ENCODE data around the gene RNF144B.
"Not testable (repeated sequence)": the region's sequence is repeated elsewhere in the genome, so short reads cannot be mapped to it uniquely, and the experiment has no call there.

RNF144B gene

GRCh38 chr6:18404965-18405364 is 17.8 kb downstream of the RNF144B start:
- not testable (repeated sequence) for DNase-seq (ENCODE audit: insufficient read length, low spot score); FAIRE-seq

- FAIRE-seq (no peak), DNase-seq (ENCODE audit: insufficient read length, low spot score) (no peak)
Observed at GRCh38 chr6:18405477-18406293, 18.5 kb downstream of the RNF144B start.

DNA sequence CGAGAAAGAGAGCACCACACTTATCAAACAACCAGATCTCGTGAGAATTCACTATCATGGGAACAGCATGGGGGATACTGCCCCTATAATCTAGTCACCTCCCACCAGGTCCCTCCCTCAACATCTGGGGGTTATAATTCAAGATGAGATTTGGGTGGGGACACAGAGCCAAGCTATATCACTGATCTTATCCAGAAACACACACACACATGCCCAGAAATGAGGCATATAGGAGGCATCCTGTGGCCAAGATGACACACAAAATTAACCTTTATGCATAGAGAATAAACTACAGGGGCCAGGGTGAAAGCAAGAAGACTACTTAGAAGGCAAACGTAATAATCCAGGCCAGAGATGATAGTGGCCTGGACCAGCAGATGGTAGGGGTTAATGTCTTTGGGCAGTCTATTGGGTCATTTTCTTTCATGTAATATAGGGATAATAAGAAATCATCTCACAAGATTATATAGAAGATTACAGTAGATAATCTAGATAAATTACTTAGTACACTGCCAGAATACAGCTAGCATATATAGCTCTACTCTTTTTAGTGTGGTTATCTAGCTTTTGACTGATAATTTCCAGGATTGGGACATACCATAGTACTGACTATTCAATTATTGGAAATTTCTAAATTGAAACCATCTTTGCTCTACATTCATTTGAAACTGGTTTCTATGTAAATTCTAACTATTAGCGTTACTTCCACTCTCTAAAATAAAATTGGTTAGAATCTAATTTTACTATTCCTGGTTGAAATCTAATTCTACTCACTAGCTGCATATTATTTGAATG is 20.0 kb downstream of the RNF144B start:
- FAIRE-seq (no peak), DNase-seq (ENCODE audit: insufficient read length, low spot score) (no peak)

GRCh38 chr6:18409602-18410001 is 22.5 kb downstream of the RNF144B start:
- not testable (repeated sequence) for FAIRE-seq; DNase-seq (ENCODE audit: insufficient read length, low spot score)

DNA sequence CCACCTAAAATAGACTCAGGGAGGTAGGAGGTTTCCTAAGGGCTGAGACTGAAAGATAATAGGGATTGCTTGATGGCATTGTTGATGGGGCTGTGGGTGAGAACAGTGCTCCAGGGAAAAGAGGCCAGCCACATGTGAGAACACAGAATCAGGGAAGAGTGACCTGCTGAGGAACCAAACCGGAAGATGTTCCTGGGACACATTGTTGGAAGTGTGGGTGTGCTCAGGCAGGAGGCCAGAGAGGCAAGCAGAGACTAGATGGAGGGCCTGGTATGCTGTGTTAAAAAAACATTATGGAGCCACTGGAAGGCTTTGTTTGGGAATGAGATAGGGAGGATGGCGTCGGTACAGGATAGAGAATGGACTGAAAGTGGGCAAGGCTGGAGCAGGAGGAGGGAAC is 23.3 kb downstream of the RNF144B start:
- FAIRE-seq, result no peak
- no peak for DNase-seq (ENCODE audit: insufficient read length, low spot score)

DNA sequence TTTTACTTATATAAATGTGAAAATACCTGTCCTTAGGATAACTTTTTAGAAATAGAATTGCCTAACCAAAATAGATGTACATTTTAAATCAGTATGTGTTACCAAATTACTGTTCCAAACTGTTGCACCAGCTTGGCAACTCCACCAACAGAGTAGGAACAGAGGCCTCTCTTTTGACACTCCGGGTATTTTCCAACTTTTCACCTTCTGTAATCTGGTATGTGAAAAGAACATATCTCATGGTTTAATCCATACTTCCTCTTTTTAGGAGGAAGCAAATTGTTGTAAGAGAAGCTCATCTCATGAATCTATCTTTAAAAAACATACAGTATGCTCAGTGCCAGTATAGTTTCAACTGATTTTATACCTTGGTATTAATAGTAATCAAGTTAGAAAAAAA is 24.9 kb downstream of the RNF144B start:
- FAIRE-seq (no peak), DNase-seq (ENCODE audit: insufficient read length, low spot score) (no peak)

DNA sequence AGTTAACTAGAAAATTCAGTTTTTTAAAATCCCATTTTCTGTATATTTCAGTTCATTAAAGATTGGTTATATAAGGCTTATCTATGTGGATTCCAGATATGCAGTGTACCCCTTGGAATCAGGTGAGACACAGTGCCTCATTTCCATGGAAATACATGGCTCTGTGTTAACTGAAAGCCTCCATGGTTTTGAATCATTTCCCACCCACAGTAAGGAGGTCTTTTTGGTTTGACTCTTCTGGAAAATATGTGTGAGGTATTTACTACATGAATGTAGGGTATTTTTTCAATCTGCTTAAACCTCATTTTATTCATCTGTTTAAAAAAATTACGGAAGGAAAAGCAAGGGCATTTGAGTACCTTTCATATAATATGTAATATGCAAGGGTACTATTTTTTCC is 25.5 kb downstream of the RNF144B start:
- no peak for DNase-seq (ENCODE audit: insufficient read length, low spot score)
- no peak for FAIRE-seq

DNA sequence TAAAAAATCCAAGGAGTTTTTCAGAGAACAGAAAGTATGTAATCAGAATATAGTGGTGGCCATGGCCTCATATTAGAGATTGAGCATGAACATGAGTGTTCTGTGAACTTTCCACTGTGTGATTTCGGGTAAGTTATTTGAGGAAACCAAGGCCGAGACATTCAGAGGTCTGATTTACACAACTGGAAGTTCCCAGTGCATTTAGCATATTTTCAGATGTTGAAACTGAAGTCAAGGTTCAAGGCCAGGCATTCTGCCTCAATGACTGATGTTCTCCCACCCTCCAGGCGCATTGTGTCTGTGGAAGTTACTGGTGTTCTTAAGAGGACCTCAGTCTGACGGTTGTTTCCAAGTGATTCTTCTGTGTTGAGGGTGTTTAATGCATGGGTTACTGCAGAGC is 26.2 kb downstream of the RNF144B start:
- no peak for DNase-seq (ENCODE audit: insufficient read length, low spot score)

DNA sequence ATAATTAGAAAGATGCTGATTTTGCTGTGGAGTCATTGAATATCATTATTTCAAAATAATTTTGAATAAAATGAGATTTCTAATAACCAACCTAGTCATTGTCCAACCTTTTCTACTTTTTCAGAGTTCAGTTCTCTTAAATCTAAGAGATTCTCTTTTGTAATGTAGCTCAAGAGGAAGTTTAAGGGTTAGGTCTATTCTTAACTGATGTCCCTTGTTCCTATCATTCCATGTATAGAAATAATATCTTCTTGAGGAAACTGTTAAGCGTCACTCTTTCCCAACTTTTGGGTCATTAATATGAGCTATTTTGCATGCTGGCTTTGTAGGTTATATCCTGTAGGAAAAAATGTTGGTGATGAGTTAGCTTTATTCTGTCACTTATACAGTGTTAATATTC is 27.0 kb downstream of the RNF144B start:
- FAIRE-seq (no peak), DNase-seq (ENCODE audit: insufficient read length, low spot score) (no peak)

More for the DNA sequence above, 26.2 kb downstream of the RNF144B start:
- no peak for FAIRE-seq

DNA sequence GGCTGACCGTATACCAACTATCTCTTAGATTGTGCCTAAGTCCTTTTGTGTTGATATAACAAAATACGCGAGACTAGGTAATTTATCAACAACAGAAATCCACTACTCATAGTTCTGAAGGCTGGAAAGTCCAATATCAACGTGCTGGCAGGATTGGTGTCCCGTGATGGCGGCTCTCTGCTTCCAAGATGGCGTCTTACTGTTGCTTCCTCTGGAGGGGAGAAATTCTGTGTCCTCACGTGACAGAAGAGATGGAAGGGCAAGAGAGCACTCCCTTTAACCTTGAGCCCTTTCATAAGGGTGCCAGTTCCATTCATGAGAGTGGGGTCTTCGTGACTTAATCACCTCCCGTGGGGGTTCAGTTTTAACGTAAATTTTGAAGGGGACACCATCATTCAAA is 28.1 kb downstream of the RNF144B start:
- no peak for DNase-seq (ENCODE audit: insufficient read length, low spot score)
- no peak for FAIRE-seq

DNA sequence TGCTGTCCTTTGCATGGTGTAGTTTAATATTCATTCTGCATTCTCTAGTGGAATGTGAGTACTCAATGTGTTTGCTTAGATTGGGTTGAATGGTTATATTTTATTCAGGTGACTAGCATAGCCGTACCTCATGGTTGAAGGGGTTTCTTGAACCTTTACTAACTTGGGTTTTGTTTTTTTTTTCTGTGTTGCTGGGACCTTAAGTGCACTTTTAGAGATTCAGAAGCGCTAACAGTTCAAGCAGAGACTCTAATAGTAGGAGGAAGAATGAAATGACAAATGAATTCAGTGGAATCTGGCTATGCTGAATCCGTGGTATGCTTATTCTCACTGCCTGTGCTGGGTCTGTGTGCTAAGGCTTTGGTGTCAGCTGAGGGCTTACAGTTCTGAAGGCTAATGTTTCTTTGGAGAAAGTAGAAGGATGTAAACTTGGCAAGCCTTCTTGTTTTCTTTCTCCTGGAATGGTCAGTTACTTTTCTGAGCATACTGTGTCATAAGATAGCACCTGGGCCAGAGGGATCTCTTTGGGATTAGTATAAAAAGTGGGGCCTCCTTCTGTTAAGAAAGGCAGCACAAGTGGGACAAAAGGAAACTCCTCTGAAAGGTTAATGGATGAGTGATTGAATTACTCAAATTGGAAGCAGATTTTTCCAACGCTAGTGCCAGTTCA is 28.7 kb downstream of the RNF144B start:
- FAIRE-seq (no peak), DNase-seq (ENCODE audit: insufficient read length, low spot score) (no peak)

DNA sequence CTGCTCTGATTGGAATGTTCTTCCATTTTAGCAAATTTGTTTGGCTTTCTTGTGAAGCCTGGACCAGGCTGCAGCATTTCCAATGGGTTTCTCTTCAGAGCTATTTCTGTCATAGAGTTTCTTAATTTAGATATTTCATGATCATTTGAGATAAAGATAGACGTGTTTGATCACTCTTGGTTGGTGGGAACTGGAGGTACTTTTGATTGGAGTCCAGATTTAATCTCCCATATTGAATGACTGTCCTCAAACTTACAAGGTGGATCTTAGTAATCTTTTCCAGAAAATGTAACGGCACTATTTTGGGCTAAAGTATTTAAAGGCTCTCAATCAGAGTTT is 29.2 kb downstream of the RNF144B start:
- FAIRE-seq (no peak), DNase-seq (ENCODE audit: insufficient read length, low spot score) (no peak)

- no peak for DNase-seq (ENCODE audit: insufficient read length, low spot score)
- FAIRE-seq, result no peak
Observed at GRCh38 chr6:18420328-18420727, 33.2 kb downstream of the RNF144B start.

- no peak for FAIRE-seq
- no peak for DNase-seq (ENCODE audit: insufficient read length, low spot score)
Observed at GRCh38 chr6:18422136-18422535, 35.0 kb downstream of the RNF144B start.

- DNase-seq (ENCODE audit: insufficient read length, low spot score) (no peak), FAIRE-seq (no peak)
Observed at GRCh38 chr6:18423426-18423825, 36.3 kb downstream of the RNF144B start.

DNA sequence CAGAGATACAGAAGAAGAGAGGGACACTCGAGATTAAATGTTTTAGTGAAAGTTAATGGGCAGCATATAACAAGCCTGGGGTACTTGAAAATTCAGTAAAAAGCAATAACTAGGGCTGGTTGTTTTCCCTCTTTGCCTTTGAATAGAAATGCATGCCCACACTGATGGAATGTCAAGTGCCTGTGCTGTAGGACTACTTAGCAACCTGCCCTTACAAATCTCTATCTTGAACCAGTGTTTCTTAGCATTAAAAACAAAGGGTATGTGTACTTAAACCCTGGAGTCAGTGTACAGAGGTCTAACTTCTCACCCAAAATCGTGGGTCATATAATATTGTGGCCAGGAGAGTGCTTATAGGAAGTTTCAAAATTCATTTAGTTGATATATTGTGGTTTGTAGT is 37.1 kb downstream of the RNF144B start:
- DNase-seq (ENCODE audit: insufficient read length, low spot score) (no peak), FAIRE-seq (no peak)

- FAIRE-seq, result no peak
- DNase-seq (ENCODE audit: insufficient read length, low spot score), result no peak
Observed at GRCh38 chr6:18425218-18425617, 38.1 kb downstream of the RNF144B start.

DNA sequence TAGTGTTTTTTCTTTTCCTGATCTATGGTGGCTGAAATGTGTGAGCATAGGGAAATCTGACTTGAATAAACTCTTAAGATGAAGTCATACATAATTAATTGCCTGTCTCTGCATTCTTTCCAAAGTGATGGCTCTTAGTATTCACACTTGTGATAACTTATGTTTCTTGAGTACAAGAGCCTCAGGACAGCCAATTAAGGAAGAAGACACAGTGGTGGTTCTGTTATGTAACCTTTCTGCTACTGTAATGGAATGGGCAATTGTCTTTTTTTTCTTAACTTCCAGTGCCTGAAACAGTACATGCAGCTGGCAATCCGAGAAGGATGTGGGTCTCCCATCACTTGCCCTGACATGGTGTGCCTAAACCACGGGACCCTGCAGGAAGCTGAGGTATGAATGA is 40.1 kb downstream of the RNF144B start:
- DNase-seq (ENCODE audit: insufficient read length, low spot score) (no peak), FAIRE-seq (no peak)

DNA sequence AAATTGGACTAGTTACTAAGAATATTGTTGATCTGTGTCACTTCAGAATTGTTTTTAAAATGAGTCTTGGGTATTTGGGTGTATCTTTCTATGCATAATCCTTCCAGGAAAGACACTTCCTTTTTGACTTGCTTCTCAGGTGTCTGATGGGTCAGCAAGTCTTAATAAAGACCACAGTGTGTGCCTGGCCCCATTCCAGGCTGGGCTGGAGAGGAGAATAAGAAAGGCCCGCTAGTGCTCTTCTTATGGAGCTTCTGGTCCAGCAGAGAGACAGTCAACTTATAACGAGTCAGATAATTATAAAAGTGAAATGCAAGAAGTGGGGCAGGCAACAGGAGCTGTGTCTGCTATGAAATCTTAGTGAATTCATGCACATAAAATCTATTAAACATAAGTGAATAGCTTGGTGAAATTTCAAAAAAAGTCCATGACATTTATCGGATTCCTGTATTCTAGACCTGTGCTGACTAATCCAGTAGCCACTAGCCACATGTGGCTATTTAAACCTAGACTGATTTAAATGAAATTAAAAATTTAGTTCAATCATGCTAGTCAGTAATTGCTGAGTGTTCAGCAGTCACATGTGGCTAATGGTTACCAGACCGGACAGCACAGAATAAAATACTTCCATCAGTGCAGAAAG is 42.6 kb downstream of the RNF144B start:
- DNase-seq (ENCODE audit: insufficient read length, low spot score) (no peak), FAIRE-seq (no peak)

GRCh38 chr6:18431581-18431980 is 44.4 kb downstream of the RNF144B start:
- FAIRE-seq, result no peak
- DNase-seq (ENCODE audit: insufficient read length, low spot score), result no peak

GRCh38 chr6:18432180-18432579 is 45.0 kb downstream of the RNF144B start:
- no peak for DNase-seq (ENCODE audit: insufficient read length, low spot score)
- FAIRE-seq, result no peak
